GM18868 (cell line): ENCODE results near the gene PPP1R3F.
"Not testable (repeated sequence)": the region's sequence is repeated elsewhere in the genome, so short reads cannot be mapped to it uniquely, and the experiment has no call there.

Source experiments
- ATAC-seq: cut with Tn5 transposase; IDR thresholded peaks from one replicate; pipeline ENCODE4 v1.9.1; 2021; ENCODE audit warnings: mild to moderate bottlenecking, moderate library complexity; ENCODE audit not compliant: unreplicated experiment

PPP1R3F gene

GRCh38 chrX:49309401-49309981 lies 39.9 kb downstream of the PPP1R3F start:
- peak; percentile 55 for ATAC-seq

DNA sequence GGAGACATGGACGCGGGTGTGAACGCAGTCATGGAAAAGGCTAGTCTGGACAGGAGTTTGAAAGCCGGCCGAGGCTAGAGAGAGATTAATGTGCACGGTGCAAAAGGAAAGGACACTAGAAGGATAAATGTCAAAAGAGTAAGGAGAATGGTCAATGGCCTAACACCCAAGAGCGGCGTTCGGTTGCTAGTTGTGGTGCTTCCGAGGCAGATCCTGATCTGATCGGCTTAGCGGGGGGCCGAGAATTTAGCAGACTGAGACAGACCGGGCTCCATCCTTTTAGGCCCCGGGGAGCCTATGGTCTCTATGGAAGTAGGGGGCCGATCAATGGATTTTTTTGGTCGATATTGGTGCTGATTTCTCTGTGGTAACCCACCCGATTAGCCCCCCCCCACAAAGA lies 40.8 kb downstream of the PPP1R3F start:
- ATAC-seq = no peak

- ATAC-seq = no peak
Observed at GRCh38 chrX:49312176-49312575, 42.6 kb downstream of the PPP1R3F start.

DNA sequence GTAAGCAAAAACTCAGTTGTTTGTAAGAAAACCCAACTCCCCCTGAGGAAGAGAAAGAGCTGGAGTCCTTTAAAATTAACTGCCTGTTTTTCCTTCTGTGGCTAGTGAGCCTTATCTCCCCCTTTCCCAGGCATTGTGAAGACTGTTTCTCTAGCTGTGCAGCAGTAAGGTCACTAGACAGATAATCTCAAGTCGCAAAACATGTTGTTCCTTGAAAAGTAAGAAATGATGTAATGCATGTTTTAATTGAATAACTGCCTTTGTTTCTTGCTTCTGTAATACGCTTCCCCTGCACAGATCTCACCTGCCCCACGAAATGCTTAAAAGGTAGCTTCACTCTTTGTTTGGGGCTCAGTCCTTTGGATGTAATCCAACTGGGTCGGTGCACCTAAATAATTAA lies 46.5 kb downstream of the PPP1R3F start:
- no peak for ATAC-seq

GRCh38 chrX:49321737-49322136 lies 52.1 kb downstream of the PPP1R3F start, which contains the start of gene GAGE12J:
Gene GAGE12J, plus strand, starts transcription at chrX:49322037. Its CDS starts 1,157 bp downstream, at chrX:49323194.
- ATAC-seq = not testable (repeated sequence)

GRCh38 chrX:49322266-49322665 lies 52.7 kb downstream of the PPP1R3F start:
- ATAC-seq = not testable (repeated sequence)

- ATAC-seq = not testable (repeated sequence)
Observed at GRCh38 chrX:49323735-49324134, 54.1 kb downstream of the PPP1R3F start.

- not testable (repeated sequence) for ATAC-seq
Observed at GRCh38 chrX:49330421-49330820, 60.8 kb downstream of the PPP1R3F start.

DNA sequence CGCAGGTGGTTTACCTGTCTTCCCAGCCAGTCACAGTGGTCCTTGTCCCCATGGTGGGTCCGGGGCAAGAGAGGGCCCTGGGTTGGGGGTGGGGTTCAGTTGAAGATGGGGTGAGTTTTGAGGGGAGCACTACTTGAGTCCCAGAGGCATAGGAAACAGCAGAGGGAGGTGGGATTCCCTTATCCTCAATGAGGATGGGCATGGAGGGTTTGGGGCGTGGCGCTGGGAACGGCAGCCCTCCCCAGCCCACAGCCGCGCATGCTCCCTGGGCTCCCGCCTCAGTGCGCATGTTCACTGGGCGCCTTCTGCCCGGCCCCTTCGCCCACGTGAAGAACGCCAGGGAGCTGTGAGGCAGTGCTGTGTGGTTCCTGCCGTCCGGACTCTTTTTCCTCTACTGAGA lies 61.7 kb downstream of the PPP1R3F start, which contains the start of gene GAGE13:
Gene GAGE13 (plus strand): TSS at position 301 of the 400 bp plus-strand sequence. CDS start 1,156 bp downstream, outside the sequence.
- ATAC-seq = not testable (repeated sequence)

- not testable (repeated sequence) for ATAC-seq
Observed at GRCh38 chrX:49331841-49332240, 62.2 kb downstream of the PPP1R3F start.
